Stimulated activated CD8-positive, alpha-beta memory T cell treated with anti-CD3 and anti-CD28 coated beads, Interleukin-15, amount 100 ng/mL, for 1 hour (primary cell): ENCODE measurements around the gene ATR.
"Not testable (repeated sequence)": the region's sequence is repeated elsewhere in the genome, so short reads cannot be mapped to it uniquely, and the experiment has no call there.

ENCODE experiments used
- DNase-seq: peaks from one replicate; pipeline ENCODE4 v3.0.0-alpha.2; 2020; ENCODE audit warnings: low read depth

ATR gene

DNA sequence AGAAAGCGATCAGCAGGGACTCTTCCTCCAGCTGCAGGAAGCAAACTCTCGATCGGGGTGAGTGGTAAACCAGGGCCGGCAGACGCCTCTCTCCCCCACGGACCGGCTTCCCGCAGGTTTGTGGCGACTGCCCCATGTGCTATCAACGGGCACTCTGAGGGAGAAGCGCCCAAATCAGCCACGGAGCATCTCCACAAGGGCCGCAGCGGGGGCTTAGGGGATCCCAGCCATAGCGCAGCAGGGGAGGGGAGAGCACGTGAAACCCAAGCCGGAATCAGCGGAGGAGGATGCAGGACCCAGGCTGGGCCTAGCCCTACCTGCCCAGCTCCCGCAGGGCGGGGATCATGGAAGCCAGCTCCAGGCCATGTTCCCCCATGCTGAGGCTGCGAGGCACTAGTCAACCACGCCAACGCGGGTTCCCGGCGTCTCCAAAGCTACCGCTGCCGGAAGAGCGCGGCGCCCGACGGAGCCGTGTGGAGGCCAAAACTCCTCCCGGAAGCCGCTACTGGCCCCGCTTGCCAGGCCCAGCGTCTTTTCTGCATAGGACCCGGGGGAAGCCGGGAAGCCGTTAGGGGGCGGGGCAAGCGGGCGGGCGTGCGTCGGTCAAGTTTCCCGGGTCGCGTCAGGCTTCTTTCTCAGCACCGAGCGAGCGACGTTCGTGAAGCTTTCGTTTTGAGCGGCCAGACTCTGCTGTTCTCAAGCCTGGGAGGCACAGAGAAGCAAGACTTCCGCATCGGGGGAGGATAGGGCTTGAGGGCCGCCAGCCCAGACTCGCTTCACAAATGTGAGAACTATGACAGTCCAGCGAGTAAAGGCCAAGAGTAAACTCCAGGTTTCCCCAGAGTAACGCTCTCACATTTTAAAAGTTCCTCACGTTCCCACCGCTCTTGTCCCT lies at the start of gene ATR:
TSS of gene ATR (minus strand) at position 405 of the 895 bp plus-strand sequence. CDS start at position 376, 29 bp downstream.
- DNase-seq = peak; percentile 91

DNA sequence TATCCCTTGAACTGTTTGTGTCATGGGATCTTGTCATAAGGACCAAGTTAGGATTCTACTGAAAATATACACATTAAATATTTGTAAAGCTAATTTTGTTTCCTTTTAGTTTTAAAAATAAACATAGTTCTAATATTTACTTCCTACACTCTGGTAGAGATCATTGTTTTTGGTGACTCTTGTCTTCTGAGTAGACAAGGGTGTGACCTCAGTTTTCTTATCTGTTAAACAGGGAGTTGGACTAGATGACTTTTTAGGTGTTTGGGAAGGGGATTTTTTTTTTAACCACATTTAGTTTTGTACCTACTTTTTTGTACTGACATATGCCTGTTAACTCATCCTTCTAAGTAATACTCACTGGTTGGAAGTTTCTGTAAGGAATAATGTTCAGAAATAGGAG lies 48.4 kb upstream of the ATR start:
- DNase-seq = no peak

DNA sequence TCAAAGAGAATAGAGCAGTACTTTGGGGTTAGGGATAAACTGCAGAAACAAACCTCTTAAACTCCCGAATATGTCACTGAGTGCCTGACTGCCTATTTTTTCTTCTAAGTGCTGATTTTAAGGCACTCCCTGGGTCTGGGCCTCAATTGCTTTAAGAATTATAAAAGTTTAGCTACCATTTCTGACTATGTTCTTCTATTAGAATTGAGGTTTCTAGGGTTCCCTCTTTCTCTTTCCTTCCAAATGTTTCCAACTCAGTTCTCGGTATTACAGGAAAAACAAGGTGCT lies 46.6 kb upstream of the ATR start:
- DNase-seq = no peak

DNA sequence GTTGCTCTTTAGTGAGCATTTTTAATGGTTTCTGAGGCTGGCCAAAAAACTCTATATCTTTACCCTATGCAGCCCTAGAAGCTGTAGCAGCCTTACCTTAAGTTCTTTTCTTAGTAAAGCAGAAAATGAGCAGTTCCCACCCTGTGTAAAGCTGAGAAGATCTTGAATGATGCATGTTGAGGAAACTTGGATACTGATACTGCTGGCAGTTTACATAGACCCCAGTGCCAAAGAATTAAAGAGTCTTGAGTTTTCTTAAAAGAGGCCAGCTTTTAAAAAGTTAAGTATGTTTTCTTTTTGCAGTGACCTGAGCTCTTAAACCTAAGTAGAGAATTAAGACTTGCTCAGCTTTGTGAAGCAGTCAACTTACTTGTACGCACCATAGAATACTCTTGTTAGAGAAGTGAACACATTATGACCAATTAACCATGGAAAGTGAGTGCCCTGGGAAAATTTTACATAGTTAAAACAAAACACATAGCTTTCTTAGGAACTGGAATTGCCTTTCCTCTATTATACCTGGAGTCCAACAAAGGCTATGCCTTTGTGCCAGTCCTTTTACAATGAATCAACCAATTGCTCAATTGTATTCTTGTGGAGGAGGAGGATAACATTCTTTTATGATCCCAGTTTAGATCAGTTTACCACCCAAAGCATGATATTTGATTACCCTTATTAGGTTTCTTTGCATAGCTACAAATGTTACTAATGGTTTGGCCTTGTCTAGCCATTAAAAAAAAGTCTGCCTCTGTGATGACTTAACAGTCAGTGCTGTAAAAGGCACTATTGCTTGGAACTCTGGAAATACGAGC lies 46.0 kb upstream of the ATR start:
- no peak for DNase-seq

GRCh38 chr3:142623194-142623593 lies 44.7 kb upstream of the ATR start:
- DNase-seq = no peak

GRCh38 chr3:142622405-142622804 lies 43.9 kb upstream of the ATR start:
- DNase-seq = no peak

DNA sequence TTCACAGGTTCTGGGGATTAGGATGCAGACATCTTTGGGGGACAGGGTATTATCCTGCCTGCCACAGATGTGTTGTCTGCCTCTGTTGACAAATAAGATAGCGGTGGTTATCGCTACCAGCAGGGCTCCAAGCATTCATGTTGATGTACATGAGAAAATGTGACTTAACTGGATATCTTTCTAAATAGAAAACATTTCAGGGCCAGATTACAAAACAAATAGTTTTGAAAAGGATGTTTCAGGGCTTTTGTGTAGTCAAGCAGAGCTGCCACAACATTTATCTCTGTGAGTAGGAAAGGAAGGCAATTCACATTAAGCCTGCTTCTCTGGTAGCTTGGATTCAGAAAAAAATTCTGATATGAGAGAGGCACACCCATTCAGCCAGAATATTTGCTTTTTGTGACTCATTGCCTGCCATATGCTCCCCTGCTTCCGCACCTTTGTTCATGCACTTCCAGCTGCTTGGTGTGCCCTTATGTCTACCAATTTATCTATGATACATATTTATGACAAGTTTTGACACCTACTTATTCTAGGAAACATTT lies 40.5 kb upstream of the ATR start:
- no peak for DNase-seq

DNA sequence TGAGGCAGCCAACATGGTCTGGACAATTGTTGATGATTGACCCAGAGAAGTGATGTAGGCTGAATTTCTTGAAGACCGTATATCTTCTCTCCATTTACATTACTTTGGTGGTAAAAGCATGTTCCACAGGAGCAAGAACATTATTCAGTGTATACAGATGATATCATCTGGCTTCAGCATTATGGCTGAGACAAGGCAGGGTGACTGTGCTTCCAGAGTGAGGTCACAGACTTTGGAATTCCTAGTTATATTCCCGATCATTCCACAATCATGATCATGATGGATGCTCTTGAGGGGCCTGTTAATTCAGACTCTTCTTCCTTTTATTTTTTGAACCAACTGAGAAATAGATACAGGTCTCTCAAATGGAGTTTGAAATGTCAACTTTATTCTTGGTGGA lies 36.6 kb upstream of the ATR start:
- no peak for DNase-seq

DNA sequence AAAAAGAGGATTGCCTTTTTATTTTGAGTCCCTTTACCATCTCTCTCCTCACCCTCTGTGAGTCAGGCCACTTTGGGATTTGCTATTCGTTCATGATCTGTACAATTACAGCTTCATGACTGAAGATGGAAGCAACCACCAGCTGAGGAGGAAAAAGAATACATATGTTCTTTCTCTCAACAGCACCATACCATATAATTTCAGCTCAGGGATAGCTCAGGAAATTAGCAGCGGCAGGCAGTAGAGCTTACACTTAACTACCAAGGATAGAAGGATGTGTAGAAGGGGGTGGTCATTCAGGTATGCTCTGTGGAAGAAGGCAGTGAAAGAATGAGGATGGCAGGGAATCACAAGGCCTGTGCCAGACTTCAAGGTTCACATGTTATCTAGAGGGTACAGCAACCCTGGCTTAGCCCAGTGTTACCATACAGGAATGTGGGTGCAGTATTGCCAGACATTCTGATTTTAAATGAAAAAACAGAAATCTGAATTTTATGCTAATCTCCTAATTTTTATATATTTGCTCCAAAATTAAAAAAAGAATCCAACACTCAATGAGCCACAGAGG lies 35.6 kb upstream of the ATR start:
- no peak for DNase-seq

DNA sequence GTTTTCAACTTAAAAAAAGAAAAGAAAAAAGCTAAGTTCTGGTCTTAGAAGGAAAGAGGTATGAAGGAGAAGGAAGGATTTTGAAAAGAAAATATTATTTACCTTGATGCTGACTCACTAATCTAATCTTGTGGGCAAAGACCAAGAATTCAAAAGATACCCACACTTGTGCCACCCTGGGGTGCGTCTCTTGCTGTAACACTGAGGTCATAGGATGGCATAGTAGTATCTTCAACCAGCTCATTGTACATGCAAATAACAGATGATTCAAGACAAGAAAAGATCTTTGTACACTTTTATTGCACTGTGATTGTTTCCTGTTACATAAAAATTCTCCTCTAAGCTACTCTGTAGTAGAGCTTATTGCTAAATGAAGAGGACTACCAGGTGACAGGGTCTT lies 35.0 kb upstream of the ATR start:
- DNase-seq = no peak

DNA sequence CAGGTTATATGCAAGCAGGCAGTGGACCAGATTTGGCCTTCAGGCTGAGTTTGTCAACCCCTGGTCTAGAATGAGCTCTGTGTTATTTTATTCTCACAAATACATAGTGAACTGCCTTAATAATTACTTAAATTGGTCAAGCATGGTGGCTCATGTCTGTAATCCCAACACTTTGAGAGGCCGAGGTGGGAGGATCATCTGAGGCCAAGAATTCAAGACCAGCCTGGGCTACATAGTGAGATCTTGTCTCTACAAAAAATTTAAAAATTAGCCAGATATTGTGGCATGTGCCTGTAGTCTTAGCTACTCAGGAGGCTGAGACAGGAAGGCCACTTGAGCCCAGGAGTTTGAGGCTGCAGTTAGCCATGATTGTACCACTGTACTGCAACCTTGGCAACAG lies 32.7 kb upstream of the ATR start:
- no peak for DNase-seq

- DNase-seq = no peak
These were observed 30.6 kb upstream of the ATR start for GRCh38 chr3:142609136-142609535.

- DNase-seq = no peak
These were observed 30.1 kb upstream of the ATR start for GRCh38 chr3:142608631-142609030.

DNA sequence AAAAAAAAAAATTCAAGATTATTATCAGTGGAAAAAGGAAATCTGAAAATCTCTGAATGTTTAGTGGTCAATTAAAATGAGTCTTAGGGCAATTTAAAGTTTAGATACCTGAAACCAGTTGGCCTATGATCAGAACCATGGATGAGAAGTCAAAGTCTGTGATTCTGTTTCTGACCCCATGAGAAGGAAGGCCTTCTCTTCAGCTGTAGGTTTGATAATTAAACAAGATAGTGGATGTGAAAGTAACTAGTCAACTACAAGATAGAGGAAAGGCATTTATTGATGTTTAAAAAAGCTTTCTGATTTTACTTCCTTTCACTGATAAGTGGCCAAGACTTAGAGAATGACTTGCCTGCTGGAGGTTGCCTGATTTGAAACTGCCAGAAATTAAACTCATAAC lies 26.4 kb upstream of the ATR start:
- DNase-seq = no peak

DNA sequence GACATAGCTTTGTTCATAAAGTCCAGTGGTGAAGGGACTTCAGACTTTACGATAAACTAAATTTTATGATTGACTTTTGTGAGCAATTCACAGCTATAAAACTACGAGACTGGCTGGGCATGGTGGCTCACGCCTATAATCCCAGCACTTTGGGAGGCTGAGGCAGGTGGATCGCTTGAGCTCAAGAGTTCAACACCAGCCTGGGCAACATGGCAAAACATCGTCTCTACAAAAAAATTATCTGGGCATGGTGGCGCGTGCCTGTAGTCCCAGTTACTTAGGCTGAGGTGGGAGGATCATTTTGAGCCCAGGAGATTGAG lies 24.8 kb upstream of the ATR start:
- not testable (repeated sequence) for DNase-seq

DNA sequence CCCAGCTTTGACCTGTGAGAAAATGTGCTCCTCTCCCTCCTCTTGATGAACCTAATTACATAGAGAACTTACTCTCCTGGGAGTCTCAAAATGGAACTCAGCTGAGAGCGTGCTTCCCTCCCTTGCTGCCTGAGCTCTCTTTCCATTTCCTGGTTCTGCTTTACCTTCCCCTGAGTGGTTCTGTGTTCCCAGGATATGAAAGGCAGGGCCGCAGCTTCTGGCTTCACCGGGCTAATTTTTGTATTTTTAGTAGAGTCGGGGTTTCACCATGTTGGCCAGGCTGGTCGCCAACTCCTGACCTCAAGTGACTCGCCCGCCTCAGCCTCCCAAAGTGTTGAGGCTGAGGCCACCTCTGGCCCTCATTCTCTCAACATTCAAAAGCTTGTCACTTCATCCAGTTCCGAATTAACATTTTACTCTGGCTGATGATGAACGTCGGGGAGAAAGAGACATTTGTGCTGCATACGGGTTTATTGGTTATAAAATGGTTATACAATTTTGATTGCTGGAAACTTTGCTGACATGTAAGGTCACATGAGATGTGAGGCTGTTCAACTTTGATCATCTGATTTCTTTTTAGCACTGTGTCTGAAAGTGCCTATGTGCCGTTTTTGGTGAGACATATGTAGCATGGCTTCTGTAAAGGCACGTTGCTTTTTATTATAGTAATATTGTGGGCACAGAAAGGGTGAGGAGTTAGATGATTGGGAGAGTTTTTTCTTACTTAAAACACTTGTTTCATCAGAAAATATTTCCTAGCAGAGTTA lies 24.3 kb upstream of the ATR start:
- DNase-seq = no peak

GRCh38 chr3:142601713-142602112 lies 23.2 kb upstream of the ATR start:
- no peak for DNase-seq

- DNase-seq = no peak
These were observed 19.4 kb upstream of the ATR start for GRCh38 chr3:142597906-142598305.

DNA sequence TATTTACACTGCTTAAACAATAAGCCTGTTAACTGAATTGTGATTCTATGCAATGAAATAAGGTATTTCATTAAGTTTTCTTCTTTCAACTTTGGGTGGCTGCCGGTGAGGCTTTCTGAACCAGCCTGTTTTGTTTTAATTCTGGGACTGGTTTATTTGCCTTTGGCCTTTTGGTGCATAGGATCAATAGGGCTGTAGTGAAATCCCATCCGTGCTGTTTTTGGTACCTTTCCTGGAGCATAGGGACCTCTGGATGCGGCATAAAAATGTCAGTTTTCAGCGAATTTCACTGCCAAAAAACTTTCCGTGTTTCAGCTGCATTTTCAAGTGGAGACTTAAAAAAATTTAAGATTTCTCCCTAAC lies 18.2 kb upstream of the ATR start:
- no peak for DNase-seq

DNA sequence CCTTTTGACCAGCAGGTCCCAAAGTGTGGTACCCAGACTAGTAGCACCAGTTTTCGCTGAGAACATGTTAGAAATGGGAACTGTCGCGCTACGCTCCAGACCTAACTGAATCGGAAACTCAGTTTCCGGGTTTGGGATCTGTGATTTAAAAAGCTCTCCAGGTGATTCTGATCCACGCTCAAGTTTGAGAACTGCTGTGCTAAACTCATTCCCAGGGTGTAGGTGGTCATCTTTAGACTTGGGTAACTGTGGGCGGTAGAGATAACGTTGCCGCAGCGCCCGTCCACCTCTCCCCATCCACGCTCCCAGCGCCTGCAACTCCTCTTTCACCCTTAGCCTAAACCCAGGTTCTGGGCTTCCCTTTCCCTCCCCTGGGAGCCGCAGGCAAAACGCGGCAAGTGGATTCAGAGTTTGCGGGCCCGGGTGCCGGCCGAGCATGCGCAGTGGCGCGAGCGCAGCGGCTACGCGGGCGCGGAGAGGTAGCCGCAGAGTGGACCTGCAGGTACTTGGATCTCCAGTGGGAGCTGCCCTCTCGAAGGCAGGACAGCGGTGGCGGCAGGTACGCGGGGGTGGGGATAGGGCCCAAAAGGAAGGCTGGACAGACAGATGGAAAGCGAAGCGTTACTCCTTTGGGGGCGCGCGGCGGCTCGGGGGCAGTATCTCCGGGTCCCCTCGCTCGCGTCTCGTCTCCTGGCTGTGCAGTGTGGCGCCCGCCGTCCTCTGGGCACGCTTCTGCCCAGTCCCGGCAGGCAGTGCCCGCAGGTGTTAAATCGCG lies 17.6 kb upstream of the ATR start, which contains the start of gene PLS1:
TSS of gene PLS1 (plus strand) at position 443 of the 775 bp plus-strand sequence. CDS start 67,845 bp downstream, outside the sequence.
- peak; percentile 71 for DNase-seq

DNA sequence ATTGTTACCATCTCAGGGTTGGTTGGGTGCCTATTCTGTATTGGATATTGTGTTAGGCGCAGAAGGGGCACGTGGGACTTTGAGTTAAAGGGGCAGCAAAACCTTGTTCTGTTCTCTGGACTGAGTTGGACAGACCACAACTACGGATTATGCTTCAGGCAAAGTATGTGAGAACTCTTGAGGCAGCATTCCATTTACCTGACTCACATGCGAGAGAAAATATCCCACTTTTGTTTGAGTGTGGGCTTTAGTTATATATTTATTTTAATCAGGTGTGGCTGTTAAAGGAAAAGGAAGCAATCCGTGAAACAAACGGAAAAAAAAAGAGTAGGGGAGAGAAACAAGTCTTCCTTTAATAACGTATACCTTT lies 17.0 kb upstream of the ATR start:
- DNase-seq = no peak
